WTC11 (cell line): Measurements from ENCODE around the gene CASTOR2. TPM values are rescaled to one million over a fixed set of nuclear protein-coding genes. Genes with fewer than 3 reads are reported as not detected.

Experiments used
- ATAC-seq: fragments of 200-7000 bp; cut with Tn5 transposase; 2 replicates; pipeline ENCODE4 v1.10.0; 2021; ENCODE audit warnings: mild to moderate bottlenecking, moderate library complexity
- CTCF ChIA-PET: fragments of 300-600 bp; sonication (Branson Sonifier 250); formaldehyde crosslinking; loops from one replicate; lab custom pipeline; 2021; ENCODE audit warnings: antibody characterized with exemption; lab: Charles Lee
- POLR2A ChIA-PET: fragments of 350-600 bp; sonication (Branson Sonifier 250); formaldehyde crosslinking; loops from one replicate; lab custom pipeline; 2021; ENCODE audit warnings: antibody characterized with exemption; lab: Charles Lee
- DNase-seq: peaks from one replicate; pipeline ENCODE4 v3.0.0; 2021; ENCODE audit warnings: low spot score
- H3K27ac Mint-ChIP-seq: 2 replicates; pipeline ENCODE4 v1.8.0; 2021; ENCODE audit warnings: mixed read lengths
- H3K27me3 Mint-ChIP-seq: 2 replicates; pipeline ENCODE4 v1.8.0; 2021; ENCODE audit warnings: low read depth, mild to moderate bottlenecking, moderate library complexity, mixed read lengths
- H3K36me3 Mint-ChIP-seq: 2 replicates; pipeline ENCODE4 v1.8.0; 2021; ENCODE audit warnings: mixed read lengths
- H3K4me1 Mint-ChIP-seq: 2 replicates; pipeline ENCODE4 v1.8.0; 2022; ENCODE audit warnings: mixed read lengths
- H3K4me3 Mint-ChIP-seq: 2 replicates; pipeline ENCODE4 v1.8.0; 2021; ENCODE audit warnings: mild to moderate bottlenecking, moderate library complexity, mixed read lengths
- H3K9me3 Mint-ChIP-seq: 2 replicates; pipeline ENCODE4 v1.8.0; 2021; ENCODE audit warnings: mixed read lengths
- CBFB ChIP-seq: sonication (generic); formaldehyde crosslinking; IDR thresholded peaks from 2 replicates; pipeline ENCODE4 v1.8.1; 2022; ENCODE audit warnings: mild to moderate bottlenecking, low read depth, missing genetic modification reagents
- CREM ChIP-seq: sonication (generic); formaldehyde crosslinking; IDR thresholded peaks from 2 replicates; pipeline ENCODE4 v1.8.1; 2022; ENCODE audit warnings: mild to moderate bottlenecking, missing genetic modification reagents, moderate library complexity
- EMX1 ChIP-seq: fragments of 250-450 bp; sonication (Bioruptor Pico); IDR thresholded peaks from 2 replicates; pipeline ENCODE4 v1.8.0; 2021; ENCODE audit warnings: mild to moderate bottlenecking
- ESRRA ChIP-seq: sonication (generic); formaldehyde crosslinking; IDR thresholded peaks from 2 replicates; pipeline ENCODE4 v1.8.1; 2022; ENCODE audit warnings: mild to moderate bottlenecking, missing genetic modification reagents, borderline replicate concordance
- FOXK1 ChIP-seq: sonication (generic); formaldehyde crosslinking; IDR thresholded peaks from 2 replicates; pipeline ENCODE4 v1.8.0; 2022; ENCODE audit warnings: mild to moderate bottlenecking, moderate library complexity, missing genetic modification reagents
- JAZF1 ChIP-seq: fragments of 250-450 bp; sonication (Bioruptor Pico); IDR thresholded peaks from 2 replicates; pipeline ENCODE4 v1.9.0; 2021; ENCODE audit warnings: moderate library complexity, mild to moderate bottlenecking, inconsistent platforms
- NFATC4 ChIP-seq: fragments of 250-450 bp; sonication (Bioruptor Pico); IDR thresholded peaks from 2 replicates; pipeline ENCODE4 v1.9.0; 2021; ENCODE audit warnings: mild to moderate bottlenecking
- RORB ChIP-seq: fragments of 250-450 bp; sonication (Bioruptor Pico); IDR thresholded peaks from 2 replicates; pipeline ENCODE4 v1.9.0; 2021; ENCODE audit warnings: mild to moderate bottlenecking
- SMAD3 ChIP-seq: sonication (generic); formaldehyde crosslinking; IDR thresholded peaks from 2 replicates; pipeline ENCODE4 v1.8.0; 2022; ENCODE audit warnings: missing genetic modification reagents, mild to moderate bottlenecking, borderline replicate concordance
- ZNF138 ChIP-seq: sonication (generic); formaldehyde crosslinking; conservative IDR thresholded peaks from 2 replicates; pipeline ENCODE4 v1.8.1; 2022; ENCODE audit warnings: mild to moderate bottlenecking, moderate library complexity, missing genetic modification reagents
- ZNF281 ChIP-seq: sonication (generic); formaldehyde crosslinking; IDR thresholded peaks from 2 replicates; pipeline ENCODE4 v1.8.0; 2023; ENCODE audit warnings: mild to moderate bottlenecking, missing genetic modification reagents
- ZNF532 ChIP-seq: fragments of 250-450 bp; sonication (Bioruptor Pico); IDR thresholded peaks from 2 replicates; pipeline ENCODE4 v1.9.0; 2021; ENCODE audit warnings: mild to moderate bottlenecking, borderline replicate concordance
- ZNF671 ChIP-seq: fragments of 250-450 bp; sonication (Bioruptor Pico); IDR thresholded peaks from 2 replicates; pipeline ENCODE4 v1.8.0; 2021; ENCODE audit warnings: mild to moderate bottlenecking
- total RNA-seq: library from RNA; stranded (reverse); gene quantifications from 3 replicates; pipeline ENCODE4 v1.2.3, GENCODE V29; 2021
- TF ChIP-seq, protein P1 (sequence below): sonication (generic); formaldehyde crosslinking; IDR thresholded peaks from 2 replicates; pipeline ENCODE4 v1.8.0; 2022; ENCODE audit warnings: mild to moderate bottlenecking, missing genetic modification reagents
- TF ChIP-seq, protein P2 (sequence below): fragments of 250-450 bp; sonication (Bioruptor Pico); IDR thresholded peaks from 2 replicates; pipeline ENCODE4 v1.9.0; 2021; ENCODE audit warnings: moderate library complexity, mild to moderate bottlenecking, inconsistent platforms, borderline replicate concordance
- TF ChIP-seq, protein P3 (sequence below): sonication (generic); formaldehyde crosslinking; conservative IDR thresholded peaks from 2 replicates; pipeline ENCODE4 v1.8.1; 2022; ENCODE audit warnings: mild to moderate bottlenecking, missing genetic modification reagents
- TF ChIP-seq, protein P4 (sequence below): sonication (generic); formaldehyde crosslinking; IDR thresholded peaks from 2 replicates; pipeline ENCODE4 v1.8.1; 2022; ENCODE audit warnings: low read depth, missing genetic modification reagents, borderline replicate concordance
- TF ChIP-seq, protein P5 (sequence below): sonication (generic); formaldehyde crosslinking; IDR thresholded peaks from 2 replicates; pipeline ENCODE4 v1.8.1; 2022; ENCODE audit warnings: mild to moderate bottlenecking, moderate library complexity, missing genetic modification reagents
- TF ChIP-seq, protein P6 (sequence below): sonication (generic); formaldehyde crosslinking; IDR thresholded peaks from 2 replicates; pipeline ENCODE4 v1.8.1; 2022; ENCODE audit warnings: missing genetic modification reagents, borderline replicate concordance

Gene CASTOR2
- total RNA-seq, 1 experiment from 2014 or later = 38.7 TPM

GRCh38 chr7:75039709-75040108 is 75.2 kb downstream of the CASTOR2 start:
- Mint-ChIP-seq H3K36me3 (peaks cover 8% of the 10 kb centered on the region), H3K4me3 (no peak overlapping the region), H3K27ac (no peak overlapping the region), H3K27me3 (no peaks in the 10 kb centered on the region), H3K9me3 (no peaks in the 10 kb centered on the region), H3K4me1 (peaks cover 12% of the 10 kb centered on the region)
- DNase-seq (no peak), ATAC-seq (no peak)
- POLR2A ChIA-PET = no interaction called here
- CTCF ChIA-PET = interaction anchor here (0.6 kb wide), 1 partner anchor 9 kb away, joined by 3 read pairs; no protein-coding TSS in a partner anchor
- no peak for TF ChIP-seq CBFB (CRISPR knock-in tag)
- no peak for TF ChIP-seq ZNF138 (CRISPR knock-in tag)
- TF ChIP-seq, protein P1, sequence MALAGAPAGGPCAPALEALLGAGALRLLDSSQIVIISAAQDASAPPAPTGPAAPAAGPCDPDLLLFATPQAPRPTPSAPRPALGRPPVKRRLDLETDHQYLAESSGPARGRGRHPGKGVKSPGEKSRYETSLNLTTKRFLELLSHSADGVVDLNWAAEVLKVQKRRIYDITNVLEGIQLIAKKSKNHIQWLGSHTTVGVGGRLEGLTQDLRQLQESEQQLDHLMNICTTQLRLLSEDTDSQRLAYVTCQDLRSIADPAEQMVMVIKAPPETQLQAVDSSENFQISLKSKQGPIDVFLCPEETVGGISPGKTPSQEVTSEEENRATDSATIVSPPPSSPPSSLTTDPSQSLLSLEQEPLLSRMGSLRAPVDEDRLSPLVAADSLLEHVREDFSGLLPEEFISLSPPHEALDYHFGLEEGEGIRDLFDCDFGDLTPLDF = no peak
- TF ChIP-seq, protein P2, sequence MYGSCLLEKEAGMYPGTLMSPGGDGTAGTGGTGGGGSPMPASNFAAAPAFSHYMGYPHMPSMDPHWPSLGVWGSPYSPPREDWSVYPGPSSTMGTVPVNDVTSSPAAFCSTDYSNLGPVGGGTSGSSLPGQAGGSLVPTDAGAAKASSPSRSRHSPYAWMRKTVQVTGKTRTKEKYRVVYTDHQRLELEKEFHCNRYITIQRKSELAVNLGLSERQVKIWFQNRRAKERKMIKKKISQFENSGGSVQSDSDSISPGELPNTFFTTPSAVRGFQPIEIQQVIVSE (CRISPR knock-in tag) = no peak
- TF ChIP-seq CREM (CRISPR knock-in tag) = no peak
- no peak for TF ChIP-seq RORB
- TF ChIP-seq, protein P3, sequence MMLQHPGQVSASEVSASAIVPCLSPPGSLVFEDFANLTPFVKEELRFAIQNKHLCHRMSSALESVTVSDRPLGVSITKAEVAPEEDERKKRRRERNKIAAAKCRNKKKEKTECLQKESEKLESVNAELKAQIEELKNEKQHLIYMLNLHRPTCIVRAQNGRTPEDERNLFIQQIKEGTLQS = no peak
- no peak for TF ChIP-seq ZNF532
- no peak for TF ChIP-seq ESRRA (CRISPR knock-in tag)
- TF ChIP-seq FOXK1 (CRISPR knock-in tag) = no peak
- no peak for TF ChIP-seq ZNF281 (CRISPR knock-in tag)
- no peak for TF ChIP-seq JAZF1 (CRISPR knock-in tag)
- no peak for TF ChIP-seq NFATC4
- TF ChIP-seq EMX1 (CRISPR knock-in tag) = no peak
- no peak for TF ChIP-seq SMAD3 (CRISPR knock-in tag)
- TF ChIP-seq, protein P4, sequence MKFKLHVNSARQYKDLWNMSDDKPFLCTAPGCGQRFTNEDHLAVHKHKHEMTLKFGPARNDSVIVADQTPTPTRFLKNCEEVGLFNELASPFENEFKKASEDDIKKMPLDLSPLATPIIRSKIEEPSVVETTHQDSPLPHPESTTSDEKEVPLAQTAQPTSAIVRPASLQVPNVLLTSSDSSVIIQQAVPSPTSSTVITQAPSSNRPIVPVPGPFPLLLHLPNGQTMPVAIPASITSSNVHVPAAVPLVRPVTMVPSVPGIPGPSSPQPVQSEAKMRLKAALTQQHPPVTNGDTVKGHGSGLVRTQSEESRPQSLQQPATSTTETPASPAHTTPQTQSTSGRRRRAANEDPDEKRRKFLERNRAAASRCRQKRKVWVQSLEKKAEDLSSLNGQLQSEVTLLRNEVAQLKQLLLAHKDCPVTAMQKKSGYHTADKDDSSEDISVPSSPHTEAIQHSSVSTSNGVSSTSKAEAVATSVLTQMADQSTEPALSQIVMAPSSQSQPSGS = no peak
- TF ChIP-seq, protein P5, sequence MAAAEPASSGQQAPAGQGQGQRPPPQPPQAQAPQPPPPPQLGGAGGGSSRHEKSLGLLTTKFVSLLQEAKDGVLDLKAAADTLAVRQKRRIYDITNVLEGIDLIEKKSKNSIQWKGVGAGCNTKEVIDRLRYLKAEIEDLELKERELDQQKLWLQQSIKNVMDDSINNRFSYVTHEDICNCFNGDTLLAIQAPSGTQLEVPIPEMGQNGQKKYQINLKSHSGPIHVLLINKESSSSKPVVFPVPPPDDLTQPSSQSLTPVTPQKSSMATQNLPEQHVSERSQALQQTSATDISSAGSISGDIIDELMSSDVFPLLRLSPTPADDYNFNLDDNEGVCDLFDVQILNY = no peak
- TF ChIP-seq, protein P6, sequence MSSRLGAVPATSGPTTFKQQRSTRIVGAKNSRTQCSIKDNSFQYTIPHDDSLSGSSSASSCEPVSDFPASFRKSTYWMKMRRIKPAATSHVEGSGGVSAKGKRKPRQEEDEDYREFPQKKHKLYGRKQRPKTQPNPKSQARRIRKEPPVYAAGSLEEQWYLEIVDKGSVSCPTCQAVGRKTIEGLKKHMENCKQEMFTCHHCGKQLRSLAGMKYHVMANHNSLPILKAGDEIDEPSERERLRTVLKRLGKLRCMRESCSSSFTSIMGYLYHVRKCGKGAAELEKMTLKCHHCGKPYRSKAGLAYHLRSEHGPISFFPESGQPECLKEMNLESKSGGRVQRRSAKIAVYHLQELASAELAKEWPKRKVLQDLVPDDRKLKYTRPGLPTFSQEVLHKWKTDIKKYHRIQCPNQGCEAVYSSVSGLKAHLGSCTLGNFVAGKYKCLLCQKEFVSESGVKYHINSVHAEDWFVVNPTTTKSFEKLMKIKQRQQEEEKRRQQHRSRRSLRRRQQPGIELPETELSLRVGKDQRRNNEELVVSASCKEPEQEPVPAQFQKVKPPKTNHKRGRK = no peak
- no peak for TF ChIP-seq ZNF671
